Heart left ventricle (tissue), 16 donors: ENCODE data around the gene MAGEL2. TPM values are rescaled to one million over a fixed set of nuclear protein-coding genes. Genes with fewer than 3 reads are reported as not detected.
"Not testable (repeated sequence)": the region's sequence is repeated elsewhere in the genome, so short reads cannot be mapped to it uniquely, and the experiment has no call there.

Source experiments
- ATAC-seq, 4 donors: fragments of 200-7000 bp; cut with Tn5 transposase; one replicate each; pipeline ENCODE4 v1.9.1; 2020 to 2022; ENCODE audit warnings: moderate library complexity in 4 of 4, mild to moderate bottlenecking in 3 of 4, moderate number of reproducible peaks in 1 of 4
- DNase-seq, 5 donors: peaks; one replicate each; pipeline ENCODE4 v3.0.0-alpha.2; 2020
- H3K27ac ChIP-seq, 12 donors: fragments of 200-600 bp; sonication (generic) in 4 of 12; one replicate each; pipeline versions ENCODE4 v1.5.0 to v1.8.0; 2016 to 2022; ENCODE audit warnings: mild to moderate bottlenecking in 2 of 12
- H3K27me3 ChIP-seq, 9 donors: fragments of 200-600 bp; sonication (generic) in 2 of 9; one replicate each; pipeline versions ENCODE4 v1.5.1 to v1.8.0; 2016 to 2022; ENCODE audit warnings: mild to moderate bottlenecking in 3 of 9
- H3K36me3 ChIP-seq, 9 donors: fragments of 200-600 bp; sonication (generic) in 2 of 9; one replicate each; pipeline versions ENCODE4 v1.5.0 to v1.8.0; 2018 to 2022; ENCODE audit warnings: mild to moderate bottlenecking in 2 of 9
- H3K4me1 ChIP-seq, 12 donors: fragments of 200-600 bp; sonication (generic) in 4 of 12; one replicate each; pipeline versions ENCODE4 v1.5.0 to v1.8.0; 2016 to 2022; ENCODE audit warnings: mild to moderate bottlenecking in 3 of 12
- H3K4me3 ChIP-seq, 12 donors: fragments of 200-600 bp; sonication (generic) in 4 of 12; one replicate each; pipeline versions ENCODE4 v1.5.0 to v1.8.0; 2017 to 2022; ENCODE audit warnings: mild to moderate bottlenecking in 9 of 12, moderate library complexity in 4 of 12
- H3K9me3 ChIP-seq, 12 donors: fragments of 200-600 bp; sonication (generic) in 4 of 12; one replicate each; pipeline versions ENCODE4 v1.5.0 to v1.8.0; 2016 to 2022; ENCODE audit warnings: mild to moderate bottlenecking in 1 of 12
- POLR2A ChIP-seq, 2 donors: fragments of 450-650 bp; IDR thresholded peaks; one replicate each; pipeline ENCODE4 v1.6.1; 2017; ENCODE audit warnings: antibody characterized with exemption in 2 of 2, mild to moderate bottlenecking in 2 of 2, moderate library complexity in 2 of 2
- WGBS, 4 donors: extraction: QIAGEN DNeasy Blood & Tissue Kit in 2 of 4; methylation state at CpG; one replicate each; pipeline versions ENCODE4 v1.1.5 to v1.1.7; 2013 to 2018; 5-methylcytosine and 5-hydroxymethylcytosine counted together
- intact Hi-C, 10 donors: fragments of 100-400 bp; cut with DNase I; formaldehyde crosslinking; loops; one replicate each; pipeline versions ENCODE4 v1.11.1 to v1.14.2; 2022
- polyA plus RNA-seq, 2 donors: library from polyadenylated mRNA; stranded (reverse); fragments of 200-250 nt; gene quantifications; one replicate each; pipeline ENCODE4 v1.2.3, GENCODE V29; 2013
- total RNA-seq, 9 donors: library from RNA; depleted of rRNA in 2 of 9; stranded (reverse); fragments of >200 nt in 2 of 9; fragmentation: NEBNext Ultra II Directional in 3 of 9; extraction: Animal tissue kit (Norgen Biotek cat#: 25700) in 3 of 9; gene quantifications; one replicate each; pipeline versions ENCODE4 v1.1.0 to v1.2.4, GENCODE V29; 2016 to 2023
- TF ChIP-seq, protein P1 (sequence below), 12 donors: fragments of 200-600 bp; sonication (generic) in 4 of 12; IDR thresholded peaks; one replicate each; pipeline versions ENCODE4 v1.5.0 to v1.8.0; 2018 to 2022; ENCODE audit warnings: antibody characterized with exemption in 12 of 12, mild to moderate bottlenecking in 5 of 12
- donor health status: ischemic (EF 13 %, LVEDD 7.1; RV severe dilation, severe dysfunction).
- donor health status: healthy with polysubstance abuse.
- donor health status: DM: no; HTN: yes; CAD: no.
- donor health status: DM: no; HTN: no; CAD: no.
- donor health status: ischemic (EF 25% LVEDD 6.9; RV normal size, moderate dysfunction).
- donor health status: ischemic (EF 25% LVEDD 5.7; RV mildly dilated, moderate dysfunction).
- donor health status: healthy.
- donor health status: DM: yes; HTN: yes; CAD: no.
- donor health status: ischemic (EF 35%, LVEDD 5.7; RV mildly dilated, moderate dysfunction).
- donor health status: nonischemic (EF 11% LVEDD 7.7; RV severe dilation, severe dysfunction).
- donor health status: DM: yes; HTN: yes; CAD: no.
- donor health status: PGD.
- donor health status: ischemic (EF 29% LVEDD 5.4; RV normal size, mild dysfunction).
- donor health status: nonischemic (EF 23%, LVEDD 6.1; RV moderate dilation, normal function).

Gene MAGEL2
- total and polyA plus RNA-seq, 11 donors = 0.04 to 0.27 (median 0.09) TPM; not detected in 4

DNA sequence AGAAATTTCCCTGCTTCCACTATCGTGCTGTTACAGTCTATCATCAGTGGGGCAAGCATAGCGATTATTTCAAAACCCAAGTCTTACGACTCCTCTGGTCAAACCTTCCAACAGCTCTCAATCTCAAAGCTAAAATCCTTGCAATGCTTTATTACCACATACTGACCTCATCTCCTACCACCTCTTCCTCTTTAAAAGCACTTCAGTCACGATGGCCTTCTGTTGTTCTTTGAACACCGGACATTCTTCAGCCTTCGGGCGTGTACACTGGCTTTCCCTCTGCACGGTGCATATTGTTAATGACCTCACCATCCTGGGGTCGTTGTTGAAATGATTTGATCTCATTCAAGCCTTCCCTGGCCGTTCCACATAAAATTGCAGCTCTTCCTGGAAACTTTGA, 31.1 kb downstream of the MAGEL2 start:
- no peak overlapping the region for H3K27ac ChIP-seq
- no peak for ATAC-seq
- H3K36me3 ChIP-seq = no peaks in the 10 kb centered on the region
- peaks cover 0 to 3% (median 0%) of the 10 kb centered on the region in 12 donors for H3K9me3 ChIP-seq
- H3K4me1 ChIP-seq = no peaks in the 10 kb centered on the region
- TF ChIP-seq POLR2A (IDR thresholded peaks at IDR 0.05) = no peak
- TF ChIP-seq, protein P1, sequence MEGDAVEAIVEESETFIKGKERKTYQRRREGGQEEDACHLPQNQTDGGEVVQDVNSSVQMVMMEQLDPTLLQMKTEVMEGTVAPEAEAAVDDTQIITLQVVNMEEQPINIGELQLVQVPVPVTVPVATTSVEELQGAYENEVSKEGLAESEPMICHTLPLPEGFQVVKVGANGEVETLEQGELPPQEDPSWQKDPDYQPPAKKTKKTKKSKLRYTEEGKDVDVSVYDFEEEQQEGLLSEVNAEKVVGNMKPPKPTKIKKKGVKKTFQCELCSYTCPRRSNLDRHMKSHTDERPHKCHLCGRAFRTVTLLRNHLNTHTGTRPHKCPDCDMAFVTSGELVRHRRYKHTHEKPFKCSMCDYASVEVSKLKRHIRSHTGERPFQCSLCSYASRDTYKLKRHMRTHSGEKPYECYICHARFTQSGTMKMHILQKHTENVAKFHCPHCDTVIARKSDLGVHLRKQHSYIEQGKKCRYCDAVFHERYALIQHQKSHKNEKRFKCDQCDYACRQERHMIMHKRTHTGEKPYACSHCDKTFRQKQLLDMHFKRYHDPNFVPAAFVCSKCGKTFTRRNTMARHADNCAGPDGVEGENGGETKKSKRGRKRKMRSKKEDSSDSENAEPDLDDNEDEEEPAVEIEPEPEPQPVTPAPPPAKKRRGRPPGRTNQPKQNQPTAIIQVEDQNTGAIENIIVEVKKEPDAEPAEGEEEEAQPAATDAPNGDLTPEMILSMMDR (IDR thresholded peaks at IDR 0.05) = no peak
- no peak overlapping the region for H3K4me3 ChIP-seq
- H3K27me3 ChIP-seq = no peaks in the 10 kb centered on the region
- intact Hi-C loops = no loop called here
- no peak for DNase-seq
- 60 to 68% (median 62%) methylated on average over 10 of the region's 10 CpGs for WGBS, 4 donors

DNA sequence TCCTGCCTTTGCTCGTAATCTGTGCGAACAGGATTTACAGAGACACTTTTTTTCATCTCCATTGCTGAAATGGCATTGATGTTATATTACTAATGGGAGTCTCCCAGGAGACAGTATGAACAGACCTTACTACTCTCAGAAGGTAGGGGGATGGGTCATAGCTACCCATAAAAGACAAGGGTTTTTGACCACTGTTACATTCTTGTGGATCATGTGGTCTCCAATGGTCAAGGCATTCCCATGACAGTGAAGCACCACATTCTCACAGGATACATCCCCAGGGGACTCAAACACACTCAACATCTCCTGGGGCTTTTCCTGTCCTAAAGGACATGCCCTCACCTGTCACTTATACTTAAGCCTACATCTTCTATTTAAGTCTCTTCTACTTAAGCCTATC, 41.4 kb downstream of the MAGEL2 start:
- TF ChIP-seq, protein P1 (IDR thresholded peaks at IDR 0.05) = no peak
- no peak for TF ChIP-seq POLR2A (IDR thresholded peaks at IDR 0.05)
- WGBS, 4 donors = 82 to 89% (median 86%) methylated on average over 2 of the region's 2 CpGs

DNA sequence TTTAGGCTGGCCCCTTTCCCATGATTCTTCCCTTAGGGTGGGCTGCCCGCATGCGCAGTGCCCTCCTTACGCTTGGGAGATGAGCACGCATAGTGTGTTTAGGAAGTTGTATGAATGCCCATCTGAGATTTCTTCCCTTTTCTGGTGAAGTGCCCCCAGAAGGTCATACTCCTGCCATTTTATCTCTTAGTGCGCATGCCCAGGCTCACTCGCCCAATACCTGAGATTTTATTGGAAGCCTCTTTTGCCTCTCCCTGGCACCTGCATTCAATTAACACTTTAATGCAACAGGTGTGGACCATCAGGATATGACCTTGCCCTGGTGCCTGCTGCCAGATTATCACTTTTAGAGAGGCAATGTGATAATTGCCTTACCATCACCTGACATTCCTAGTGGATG, 45.5 kb downstream of the MAGEL2 start:
- ATAC-seq (no peak), DNase-seq (no peak)
- Histone ChIP-seq H3K27ac (no peak overlapping the region), H3K27me3 (peaks cover 0 to under 1% (median 0%) of the 10 kb centered on the region in 9 donors), H3K4me3 (no peak overlapping the region), H3K36me3 (no peaks in the 10 kb centered on the region), H3K9me3 (peaks cover 0 to 3% (median 0%) of the 10 kb centered on the region in 12 donors), H3K4me1 (no peaks in the 10 kb centered on the region)
- WGBS, 4 donors = 92 to 95% (median 93%) methylated on average over 6 of the region's 6 CpGs
- intact Hi-C loops = no loop called here
- no peak for TF ChIP-seq POLR2A (IDR thresholded peaks at IDR 0.05)
- TF ChIP-seq, protein P1 (IDR thresholded peaks at IDR 0.05) = no peak

More for the DNA sequence above, 41.4 kb downstream of the MAGEL2 start:
- no peaks in the 10 kb centered on the region for H3K36me3 ChIP-seq
- H3K4me1 ChIP-seq = no peaks in the 10 kb centered on the region
- no peak overlapping the region for H3K4me3 ChIP-seq
- H3K27ac ChIP-seq = no peak overlapping the region
- DNase-seq (no peak), ATAC-seq (no peak)
- peaks cover 0 to 3% (median 0%) of the 10 kb centered on the region in 9 donors for H3K27me3 ChIP-seq
- intact Hi-C loops = no loop called here
- peaks cover 0 to 8% (median 0%) of the 10 kb centered on the region in 12 donors for H3K9me3 ChIP-seq

DNA sequence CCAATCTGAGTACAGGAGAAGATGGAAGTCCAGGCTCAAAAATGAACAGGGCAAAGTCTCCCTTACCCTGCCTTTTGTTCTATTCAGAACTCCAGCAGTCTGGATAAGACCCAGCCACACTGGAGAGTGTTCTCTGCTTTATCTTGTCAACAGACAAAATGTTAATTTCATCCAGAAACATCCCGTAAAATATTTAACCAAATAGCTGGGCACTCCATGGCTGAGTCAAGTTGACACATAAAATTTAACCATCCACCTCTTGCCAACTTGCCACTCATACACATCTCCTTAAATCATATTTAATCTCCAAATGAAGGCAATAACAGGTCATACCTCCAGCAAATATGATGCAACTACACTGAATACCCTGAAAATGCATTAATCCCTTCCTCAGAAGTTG, 48.6 kb downstream of the MAGEL2 start:
- H3K4me1 ChIP-seq = no peaks in the 10 kb centered on the region
- WGBS, 4 donors = 71 to 100% (median 81%) methylated on average over 1 of the region's 1 CpG
- DNase-seq (no peak), ATAC-seq (no peak)
- H3K27ac ChIP-seq = no peak overlapping the region
- intact Hi-C loops = no loop called here
- peaks cover 0 to 3% (median 0%) of the 10 kb centered on the region in 12 donors for H3K9me3 ChIP-seq
- H3K27me3 ChIP-seq = peaks cover 0 to 6% (median 0%) of the 10 kb centered on the region in 9 donors
- no peak overlapping the region for H3K4me3 ChIP-seq
- no peak for TF ChIP-seq POLR2A (IDR thresholded peaks at IDR 0.05)
- TF ChIP-seq, protein P1 (IDR thresholded peaks at IDR 0.05) = no peak
- no peaks in the 10 kb centered on the region for H3K36me3 ChIP-seq

DNA sequence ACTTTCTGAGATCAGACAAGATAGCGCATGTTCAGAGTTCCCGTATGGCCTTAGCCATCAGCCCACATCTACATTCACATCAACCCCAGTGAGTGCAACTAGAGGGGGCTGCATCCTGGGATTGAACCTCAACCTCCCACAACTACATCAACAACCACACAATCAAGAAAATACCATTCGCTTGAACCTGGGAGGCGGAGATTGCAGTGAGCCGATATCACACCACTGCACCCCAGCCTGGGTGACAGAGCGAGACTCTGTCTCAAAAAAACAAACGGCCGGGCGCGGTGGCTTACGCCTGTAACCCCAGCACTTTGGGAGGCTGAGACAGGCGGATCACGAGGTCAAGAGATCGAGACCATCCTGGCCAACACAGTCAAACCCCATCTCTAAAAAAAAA, 50.4 kb downstream of the MAGEL2 start:
- H3K27me3 ChIP-seq, ATAC-seq, intact Hi-C loops, H3K4me3 ChIP-seq, DNase-seq, H3K9me3 ChIP-seq, H3K27ac ChIP-seq, H3K36me3 ChIP-seq, H3K4me1 ChIP-seq: not testable (repeated sequence)
- 81 to 90% (median 86%) methylated on average over 14 of the region's 14 CpGs for WGBS, 4 donors
